HG02970 (cell line): ENCODE results near the gene TNFAIP8.
"Not testable (repeated sequence)": the region's sequence is repeated elsewhere in the genome, so short reads cannot be mapped to it uniquely, and the experiment has no call there.

Experiments used
- ATAC-seq: cut with Tn5 transposase; IDR thresholded peaks from one replicate; pipeline ENCODE4 v1.9.1; 2021; ENCODE audit warnings: mild to moderate bottlenecking, moderate library complexity, moderate number of reproducible peaks; ENCODE audit not compliant: unreplicated experiment, low FRiP score

TNFAIP8 gene

GRCh38 chr5:119412279-119413227 lies 56.7 kb downstream of the TNFAIP8 start:
- no peak for ATAC-seq

- not testable (repeated sequence) for ATAC-seq
Measured at GRCh38 chr5:119414124-119414734, 58.4 kb downstream of the TNFAIP8 start.

DNA sequence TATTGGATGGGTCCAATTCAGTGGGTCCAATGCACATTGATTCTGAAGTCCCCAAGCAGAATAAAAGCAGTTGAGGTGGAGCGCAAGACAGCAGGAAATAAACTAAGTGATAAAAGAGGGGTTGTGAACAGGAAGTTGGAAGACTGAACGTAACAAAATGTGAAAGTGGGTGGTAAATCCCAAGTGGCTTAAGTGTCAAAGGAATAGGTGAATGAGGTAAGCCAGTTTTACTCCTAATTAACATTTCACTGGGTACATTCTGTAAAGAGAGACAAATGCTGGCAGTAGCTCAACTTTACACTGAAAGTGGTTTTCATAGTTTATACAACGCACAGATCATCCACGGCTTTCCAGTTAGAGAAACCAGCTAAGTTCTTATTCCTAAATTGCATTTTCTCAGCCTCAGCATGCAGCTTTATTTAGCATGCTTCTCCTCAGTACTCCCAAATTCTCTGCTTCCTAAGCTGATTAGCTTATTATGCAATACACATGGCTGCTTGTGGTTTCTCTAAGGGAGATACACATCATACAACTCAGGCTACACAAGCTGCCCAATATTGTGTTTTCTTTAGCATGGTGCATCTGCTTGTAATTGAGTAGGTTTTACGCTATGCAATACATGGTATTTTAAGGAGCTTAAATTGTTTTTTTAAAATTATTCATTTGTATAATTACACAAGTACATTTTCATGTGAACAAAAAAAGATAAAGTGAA lies 62.2 kb downstream of the TNFAIP8 start:
- ATAC-seq = no peak

- ATAC-seq = no peak
Measured at GRCh38 chr5:119418606-119419100, 62.8 kb downstream of the TNFAIP8 start.

GRCh38 chr5:119420169-119420568 lies 64.3 kb downstream of the TNFAIP8 start:
- ATAC-seq = no peak

- ATAC-seq = no peak
Measured at GRCh38 chr5:119426057-119426456, 70.2 kb downstream of the TNFAIP8 start.

GRCh38 chr5:119427060-119427459 lies 71.2 kb downstream of the TNFAIP8 start:
- ATAC-seq = no peak

DNA sequence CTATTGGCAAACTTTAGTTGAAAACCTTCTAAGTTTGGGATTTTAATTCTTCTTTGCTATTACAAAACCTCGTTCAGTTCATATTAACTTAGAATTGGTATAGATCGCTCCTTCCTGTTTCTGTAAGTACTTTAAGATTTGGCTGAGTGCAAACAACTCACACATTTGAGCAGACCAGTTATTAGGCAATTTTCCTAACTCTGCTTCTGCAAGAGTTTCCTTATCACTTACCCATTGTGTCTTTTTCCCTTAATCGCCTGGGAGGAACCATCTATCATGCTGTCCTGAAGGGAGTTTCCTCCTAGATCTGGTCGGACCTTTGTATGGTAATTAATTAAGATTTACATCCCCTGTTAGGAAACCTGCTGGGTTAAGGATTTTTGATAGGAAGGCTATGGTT lies 71.8 kb downstream of the TNFAIP8 start:
- ATAC-seq = not testable (repeated sequence)

DNA sequence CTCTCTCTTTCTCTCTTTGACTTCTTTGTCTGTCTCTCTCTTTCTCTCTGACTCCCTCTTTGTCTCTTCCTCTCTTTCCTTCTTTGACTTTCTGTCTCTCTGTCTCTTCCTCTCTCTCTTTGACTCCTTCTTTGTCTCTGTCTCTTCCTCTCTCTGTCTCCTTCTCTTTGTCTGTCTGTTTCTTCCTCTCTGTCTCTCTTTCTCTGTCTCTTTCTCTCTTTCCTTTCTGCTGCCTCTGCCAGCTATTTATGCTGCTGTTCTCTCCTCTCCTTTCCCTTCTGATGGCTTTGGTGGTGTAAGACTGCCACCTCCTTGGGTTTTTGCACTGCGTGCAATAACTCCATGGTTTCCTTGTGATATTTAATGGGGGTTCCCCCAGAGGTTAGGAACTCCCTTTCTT lies 72.3 kb downstream of the TNFAIP8 start:
- not testable (repeated sequence) for ATAC-seq

- ATAC-seq = not testable (repeated sequence)
Measured at GRCh38 chr5:119428574-119428973, 72.8 kb downstream of the TNFAIP8 start.

GRCh38 chr5:119432674-119433237 lies 76.9 kb downstream of the TNFAIP8 start:
- ATAC-seq = not testable (repeated sequence)

DNA sequence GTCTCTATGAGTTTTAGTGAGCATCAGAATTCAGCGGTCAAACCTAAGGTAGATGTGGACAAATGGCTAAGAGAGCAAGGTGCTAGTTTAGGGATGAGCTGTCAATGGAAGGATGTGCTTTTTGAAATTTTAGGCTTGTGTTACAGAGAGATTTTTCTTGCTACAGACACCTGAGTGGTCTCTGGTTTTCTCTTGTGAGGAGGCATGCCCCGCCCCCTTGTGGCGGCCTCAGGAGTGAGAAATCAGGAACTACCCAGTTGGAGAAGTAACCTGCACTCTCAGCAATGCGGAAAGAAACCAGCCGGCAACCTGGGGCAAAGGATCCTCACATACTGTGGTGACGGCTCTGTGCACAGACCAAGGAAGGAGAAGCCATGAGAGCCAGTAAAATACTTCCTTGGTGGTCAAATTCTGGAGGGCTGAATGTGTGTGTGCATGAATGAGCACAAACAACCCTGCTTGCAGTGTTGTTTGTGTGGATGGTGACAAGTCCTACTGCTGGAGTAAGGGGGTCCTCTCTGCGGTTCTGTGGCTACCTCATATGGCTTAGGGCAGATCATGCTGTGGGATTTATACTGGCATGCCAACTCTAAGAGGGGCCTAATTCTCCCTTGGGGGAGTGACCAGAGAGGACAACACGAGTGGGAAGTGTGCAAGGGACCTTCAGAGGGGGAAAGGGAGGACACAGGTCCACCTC lies 79.8 kb downstream of the TNFAIP8 start:
- peak; percentile 64 for ATAC-seq

GRCh38 chr5:119437785-119438586 lies 82.2 kb downstream of the TNFAIP8 start:
- ATAC-seq = not testable (repeated sequence)

GRCh38 chr5:119438587-119438917 lies 82.7 kb downstream of the TNFAIP8 start:
- not testable (repeated sequence) for ATAC-seq

DNA sequence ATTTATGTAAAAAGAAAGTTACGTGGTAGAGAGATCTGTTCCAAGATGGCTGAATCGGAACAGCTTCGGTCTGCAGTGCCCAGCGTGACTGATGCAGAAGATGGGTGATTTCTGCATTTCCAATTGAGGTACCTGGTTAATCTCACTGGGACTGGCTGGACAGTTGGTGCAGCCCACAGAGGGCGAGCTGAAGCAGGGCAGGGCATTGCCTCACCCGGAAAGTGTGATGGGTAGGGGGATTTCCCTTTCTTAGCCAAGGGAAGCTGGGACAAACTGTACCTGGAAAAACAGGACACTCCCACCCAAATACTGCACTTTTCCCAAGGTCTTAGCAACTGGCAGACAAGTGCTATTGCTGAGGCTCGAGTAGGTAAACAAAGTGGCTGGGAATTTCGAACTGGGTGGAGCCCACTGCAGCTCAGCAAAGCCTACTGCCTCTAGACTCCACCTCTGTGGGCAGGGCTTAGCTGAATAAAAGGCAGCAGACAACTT lies 83.4 kb downstream of the TNFAIP8 start:
- ATAC-seq = no peak

- not testable (repeated sequence) for ATAC-seq
Measured at GRCh38 chr5:119439632-119440031, 83.8 kb downstream of the TNFAIP8 start.

DNA sequence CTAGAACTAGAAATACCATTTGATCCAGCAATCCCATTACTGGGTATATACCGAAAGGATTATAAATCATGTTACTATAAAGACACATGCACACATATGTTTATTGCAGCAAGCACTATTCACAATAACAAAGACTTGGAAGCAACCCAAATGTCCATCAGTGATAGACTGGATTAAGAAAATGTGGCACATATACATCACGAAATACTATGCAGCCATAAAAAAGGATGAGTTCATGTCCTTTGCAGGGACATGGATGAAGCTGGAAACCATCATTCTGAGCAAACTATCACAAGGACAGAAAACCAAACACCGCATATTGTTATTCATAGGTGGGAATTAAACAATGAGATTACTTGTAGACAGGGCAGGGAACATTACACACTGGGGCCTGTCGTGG lies 88.8 kb downstream of the TNFAIP8 start:
- not testable (repeated sequence) for ATAC-seq

GRCh38 chr5:119445544-119445943 lies 89.7 kb downstream of the TNFAIP8 start:
- no peak for ATAC-seq
